Panc1 (cell line): ENCODE measurements around the gene SIGLEC7.

Experiments used
- CTCF ChIP-seq: fragments of 450-650 bp; IDR thresholded peaks from 2 replicates; pipeline ENCODE4 v1.5.1; 2017; ENCODE audit warnings: mild to moderate bottlenecking
- POLR2AphosphoS5 ChIP-seq: IDR thresholded peaks from 2 replicates; pipeline ENCODE4 v1.6.1; 2012; ENCODE audit warnings: mild to moderate bottlenecking, low read depth, low read length, moderate library complexity
- SIN3A ChIP-seq: IDR thresholded peaks from 2 replicates; pipeline ENCODE4 v1.6.1; 2012; ENCODE audit warnings: low read depth, mild to moderate bottlenecking, low read length, moderate library complexity, borderline replicate concordance; ENCODE audit not compliant: insufficient read depth

- TF ChIP-seq CTCF (no peak), SIN3A (no peak), POLR2AphosphoS5 (no peak)
These were observed 26.6 kb downstream of the SIGLEC7 start for GRCh38 chr19:51168564-51169282.
